GDM1 (cell line): ENCODE results near the gene SYNGAP1.

Experiments
- DNase-seq: peaks from one replicate; lab custom pipeline; 2025; lab: John Stamatoyannopoulos, UW

SYNGAP1 gene

DNA sequence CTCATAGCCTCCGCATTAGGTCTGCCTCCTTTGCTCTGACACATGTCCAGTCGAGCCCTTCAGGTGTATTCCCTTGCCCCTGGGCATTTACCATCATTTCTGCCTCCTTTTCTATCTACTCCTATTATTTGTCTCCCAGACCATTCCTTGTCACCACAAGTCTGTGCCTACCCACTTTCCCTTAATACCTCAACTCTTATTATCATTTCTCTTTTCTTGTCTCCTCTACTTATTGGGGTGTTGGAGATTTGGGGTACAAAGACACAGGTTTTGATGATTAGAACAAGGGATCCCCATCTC, 1.4 kb downstream of the SYNGAP1 start:
- no peak for DNase-seq

DNA sequence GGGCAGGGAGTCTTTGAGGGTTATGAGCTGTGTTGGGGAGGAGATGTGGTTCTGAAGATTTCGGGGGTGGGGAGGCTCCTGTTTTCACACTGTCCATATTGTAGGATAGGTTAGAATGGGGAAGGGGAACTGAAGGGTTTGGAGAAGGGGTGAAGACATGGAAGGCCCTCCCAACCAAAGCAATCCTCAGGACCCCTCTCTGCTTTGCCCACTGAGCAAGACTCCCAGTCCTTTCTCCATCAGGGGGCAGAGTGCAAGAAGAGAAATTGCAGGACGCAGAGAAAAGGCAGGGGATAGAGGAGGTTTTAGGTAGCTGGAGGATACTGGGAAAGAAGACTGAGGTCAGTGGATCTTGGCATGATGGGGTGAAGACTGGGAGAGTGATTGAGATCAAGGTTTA, 3.9 kb downstream of the SYNGAP1 start:
- no peak for DNase-seq

DNA sequence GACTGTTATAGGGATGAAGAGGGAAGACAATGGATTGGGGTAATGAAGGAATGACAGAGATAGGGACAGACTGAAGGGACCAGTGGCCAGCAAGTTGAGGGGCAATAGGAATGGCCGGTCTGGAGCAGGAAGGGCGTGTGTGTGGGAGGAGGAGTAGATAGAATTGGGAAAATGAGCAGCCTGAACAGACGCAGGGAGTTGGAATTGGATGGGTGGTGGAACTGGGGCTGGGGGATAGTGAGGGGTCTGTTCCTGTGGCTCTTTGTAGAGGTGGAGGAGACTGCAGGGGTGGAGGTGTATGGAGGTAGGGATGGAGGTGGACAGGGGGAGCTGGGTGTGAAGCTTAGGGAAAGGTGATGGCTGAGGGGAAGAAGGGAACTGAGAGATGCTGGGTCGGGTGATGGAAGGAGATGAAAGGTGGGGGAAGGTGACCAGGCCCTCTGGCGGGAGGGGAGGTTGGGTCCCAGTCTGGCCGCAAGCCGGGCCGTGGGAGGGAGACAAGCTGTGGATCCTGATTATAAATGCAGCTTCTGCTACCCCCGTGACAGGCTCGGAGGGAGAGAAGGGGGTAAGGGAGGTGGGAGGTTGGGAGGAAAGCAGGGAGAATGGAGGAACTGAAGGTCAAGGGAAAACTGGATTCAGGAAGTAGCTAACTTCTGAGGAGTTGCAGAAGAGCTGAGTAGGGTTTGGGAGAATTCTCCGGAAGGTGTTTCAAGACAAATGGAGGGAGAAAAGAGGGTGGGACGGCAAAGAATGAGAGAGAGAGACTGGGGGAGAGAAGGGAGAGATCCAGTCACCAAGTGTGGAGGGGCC, 5.2 kb downstream of the SYNGAP1 start:
- no peak for DNase-seq

GRCh38 chr6:33425668-33426577, 6.1 kb downstream of the SYNGAP1 start:
- DNase-seq = peak; percentile 76

DNA sequence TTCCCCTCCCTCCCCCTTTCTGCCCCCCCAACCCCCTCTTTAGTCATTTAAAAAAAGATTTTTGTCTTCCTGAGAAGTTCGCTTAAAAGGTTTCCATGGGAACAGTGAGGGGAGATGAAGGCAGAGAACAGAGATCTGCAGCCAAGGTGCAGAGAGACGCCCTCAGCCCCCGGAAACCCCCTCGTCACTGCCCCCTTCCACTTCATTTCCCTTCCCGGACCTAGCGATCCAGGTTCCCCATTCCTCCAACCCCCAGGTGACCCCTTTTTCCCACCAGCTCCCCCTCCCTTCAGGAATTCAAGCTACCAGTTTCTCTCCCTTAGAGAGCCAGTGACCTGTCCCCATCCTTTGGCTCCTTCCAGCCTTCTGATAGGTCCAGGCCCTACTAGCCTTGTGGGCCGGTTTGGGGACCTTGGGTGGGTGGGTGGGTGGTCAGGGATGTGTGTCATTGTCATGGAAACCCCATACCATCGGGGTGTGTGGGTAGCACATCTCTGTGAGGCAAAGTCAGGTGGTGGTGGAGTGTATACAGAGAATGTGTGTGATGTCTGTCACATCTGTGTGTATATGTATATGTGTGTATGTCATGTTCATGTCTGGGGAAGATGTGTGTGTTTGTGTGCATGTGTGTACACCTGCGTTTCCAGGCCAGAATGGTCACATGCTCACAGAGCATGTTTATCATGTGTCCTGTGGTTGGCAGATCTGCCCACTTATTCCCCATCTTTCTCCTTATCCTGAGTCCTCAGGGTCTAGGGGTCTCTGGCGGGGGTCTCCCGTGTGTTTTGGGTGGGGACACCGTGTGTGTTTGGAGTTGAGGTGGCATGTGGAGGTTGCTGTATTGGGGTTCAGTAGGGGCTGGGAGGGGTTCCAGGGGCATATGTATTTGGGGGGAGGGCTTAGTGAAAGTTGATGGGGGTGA, 7.0 kb downstream of the SYNGAP1 start:
- DNase-seq = no peak

- no peak for DNase-seq
Measured at GRCh38 chr6:33427585-33428223, 7.8 kb downstream of the SYNGAP1 start.

DNA sequence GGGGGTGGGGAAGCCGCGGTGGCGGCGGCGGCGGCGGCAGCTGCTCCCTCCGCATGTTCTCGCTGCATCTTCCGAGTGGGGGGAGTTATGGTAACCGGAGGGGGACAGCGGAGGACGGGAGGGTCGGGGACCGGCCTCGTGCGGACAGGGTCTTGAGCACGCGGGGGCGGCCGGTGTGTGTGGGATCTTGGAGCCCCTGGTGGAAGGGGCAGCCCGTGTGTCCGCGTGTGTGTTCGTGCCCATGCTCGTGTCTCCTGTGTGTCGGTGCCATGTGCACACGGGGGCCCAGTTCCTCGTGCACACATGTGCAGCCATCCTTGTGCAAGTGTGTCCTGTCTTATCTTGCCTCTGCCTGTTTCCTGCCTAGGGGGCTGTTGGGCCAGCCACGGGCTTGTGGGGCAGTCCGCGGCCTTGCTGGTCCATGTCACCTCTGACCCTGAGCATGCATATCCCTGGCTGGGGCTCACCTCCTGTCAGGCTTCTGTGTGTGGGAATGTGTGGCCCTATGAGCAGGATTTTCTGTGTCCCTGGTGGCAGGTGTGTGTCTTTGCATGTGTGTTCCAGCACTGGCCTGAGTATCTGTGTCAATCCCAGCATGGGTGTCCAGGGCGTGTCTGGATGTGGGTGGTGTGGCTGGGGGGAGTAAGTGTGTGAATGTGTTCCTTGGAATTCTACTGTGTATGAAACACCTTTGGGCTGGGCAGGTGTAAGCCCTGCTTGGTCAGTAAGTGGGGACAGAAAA, 8.5 kb downstream of the SYNGAP1 start:
- DNase-seq = peak; percentile 29

DNA sequence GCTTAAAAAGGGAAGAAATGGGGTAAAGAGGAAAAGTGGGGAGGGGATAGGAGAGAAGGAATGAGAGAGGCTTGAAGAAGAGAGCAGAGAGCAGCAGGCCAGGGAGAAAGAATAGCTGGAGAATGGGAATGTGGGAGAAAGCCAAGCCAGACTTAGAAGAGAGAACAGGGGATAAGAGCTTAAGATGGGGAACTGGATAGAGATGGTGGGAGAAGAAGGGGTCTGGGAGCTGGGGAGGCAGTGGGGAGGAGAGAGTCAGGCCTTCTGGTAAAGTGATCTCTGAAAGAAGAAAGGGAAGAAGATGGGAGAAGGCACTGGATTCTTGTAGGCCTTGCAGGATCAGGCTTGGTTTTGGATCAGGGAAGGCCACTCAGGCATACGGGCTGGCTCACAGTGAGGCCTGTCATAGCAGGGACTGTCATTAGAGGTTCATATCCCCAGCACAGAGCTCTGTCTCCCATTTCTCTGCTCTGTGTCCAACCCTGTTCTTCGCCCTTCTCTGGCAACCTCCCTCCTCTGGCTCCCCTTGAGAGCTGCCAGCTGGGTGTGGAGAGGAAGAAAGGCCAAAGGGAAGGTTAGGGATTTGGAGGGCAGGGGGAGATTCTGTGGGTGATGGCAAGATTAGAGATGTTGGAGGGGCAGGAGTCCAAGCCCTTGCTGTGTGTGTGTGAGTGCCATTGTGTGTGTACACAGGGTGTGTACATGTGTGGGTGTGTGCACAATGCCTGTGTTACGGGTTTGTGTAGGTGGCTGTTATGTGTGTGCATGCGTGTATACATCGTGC, 9.3 kb downstream of the SYNGAP1 start:
- DNase-seq = no peak

DNA sequence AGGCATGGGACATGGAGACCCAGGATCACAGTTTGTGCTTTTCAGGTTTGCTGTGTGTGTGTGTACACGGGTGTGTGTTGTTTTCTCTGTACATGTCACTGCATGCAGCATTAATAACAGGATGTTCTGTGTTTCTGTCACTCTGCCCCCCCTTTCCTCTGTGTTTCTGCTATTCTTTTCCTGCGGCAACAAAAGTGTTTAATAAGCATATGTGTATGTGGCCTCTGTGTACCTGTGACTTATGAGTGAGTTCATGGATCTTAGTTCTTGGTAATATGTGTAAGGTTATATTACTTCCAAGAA, 9.8 kb downstream of the SYNGAP1 start:
- no peak for DNase-seq

GRCh38 chr6:33430334-33430733, 10.5 kb downstream of the SYNGAP1 start:
- DNase-seq = no peak

- peak; percentile 72 for DNase-seq
Measured at GRCh38 chr6:33430991-33431879, 11.4 kb downstream of the SYNGAP1 start.

DNA sequence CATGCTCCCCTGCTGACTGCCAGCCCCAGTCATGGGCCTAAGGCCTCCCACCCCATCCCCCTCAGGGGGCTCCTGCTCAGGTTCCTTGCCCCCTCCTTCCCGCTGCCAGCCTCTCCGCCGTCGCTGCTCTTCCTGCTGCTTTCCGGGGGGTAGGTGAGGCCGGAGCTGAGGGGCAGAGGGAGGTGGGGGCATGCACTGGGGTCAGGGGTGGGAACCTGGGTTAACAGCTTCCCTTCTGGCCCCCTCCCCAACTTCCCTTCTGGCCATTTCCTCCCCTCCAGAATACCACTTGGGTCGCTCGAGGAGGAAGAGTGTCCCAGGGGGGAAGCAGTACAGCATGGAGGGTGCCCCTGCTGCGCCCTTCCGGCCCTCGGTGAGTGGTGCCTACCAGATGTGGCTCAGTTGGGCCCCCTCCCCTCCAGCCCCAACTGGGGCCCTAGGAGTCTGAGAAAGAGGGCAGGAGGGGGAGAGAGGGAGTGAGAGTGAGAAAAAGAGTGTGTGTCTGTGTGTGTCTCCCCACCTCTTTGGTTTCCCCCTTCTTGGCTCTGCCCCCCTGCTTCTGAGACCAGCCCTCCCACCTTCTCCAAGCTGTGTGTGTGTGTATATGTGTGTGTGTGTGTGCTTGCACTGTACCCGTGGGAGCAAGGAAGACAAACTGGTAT, 12.1 kb downstream of the SYNGAP1 start:
- DNase-seq = peak; percentile 57

DNA sequence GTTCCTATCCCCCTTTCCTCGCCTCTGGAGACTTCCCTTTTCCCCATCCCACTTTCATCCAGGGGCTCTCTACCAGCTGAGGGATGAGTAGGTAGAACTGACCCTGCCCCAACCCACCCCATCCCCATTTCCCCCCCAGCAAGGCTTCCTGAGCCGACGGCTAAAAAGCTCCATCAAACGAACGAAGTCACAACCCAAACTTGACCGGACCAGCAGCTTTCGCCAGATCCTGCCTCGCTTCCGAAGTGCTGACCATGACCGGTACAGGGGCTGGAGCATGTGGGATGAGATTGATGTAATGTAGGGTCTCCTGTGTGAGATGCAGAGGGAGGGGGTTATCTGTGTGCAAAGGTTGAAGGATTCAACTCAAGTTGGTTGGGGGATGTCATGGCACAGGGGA, 12.7 kb downstream of the SYNGAP1 start:
- no peak for DNase-seq

DNA sequence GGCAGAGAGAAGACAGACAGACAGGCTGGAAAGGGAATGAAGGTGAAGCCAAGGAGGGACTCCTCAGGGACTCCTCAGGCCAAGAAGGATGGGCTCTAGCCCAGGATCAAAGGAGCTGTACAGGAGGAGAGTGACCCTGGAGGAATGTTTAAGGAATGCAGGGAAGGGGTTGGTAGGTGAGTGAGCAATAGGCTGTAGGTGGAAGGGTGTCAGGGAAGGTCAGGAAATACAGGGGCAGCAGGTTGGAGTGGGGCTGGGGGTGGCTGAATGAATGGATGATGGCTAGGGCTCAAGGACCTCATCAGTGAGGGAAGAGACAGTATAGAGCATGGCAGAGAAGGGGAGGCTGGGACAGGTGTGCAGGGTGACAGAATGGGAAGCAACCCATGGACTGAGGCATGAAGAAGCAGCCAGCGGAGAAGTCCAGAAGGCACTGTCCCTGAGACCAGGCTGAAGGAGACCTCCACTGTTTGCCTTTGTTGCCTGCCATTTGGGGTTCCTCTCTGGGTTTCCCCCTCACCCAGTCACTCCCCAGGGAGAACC, 13.2 kb downstream of the SYNGAP1 start:
- DNase-seq = no peak

DNA sequence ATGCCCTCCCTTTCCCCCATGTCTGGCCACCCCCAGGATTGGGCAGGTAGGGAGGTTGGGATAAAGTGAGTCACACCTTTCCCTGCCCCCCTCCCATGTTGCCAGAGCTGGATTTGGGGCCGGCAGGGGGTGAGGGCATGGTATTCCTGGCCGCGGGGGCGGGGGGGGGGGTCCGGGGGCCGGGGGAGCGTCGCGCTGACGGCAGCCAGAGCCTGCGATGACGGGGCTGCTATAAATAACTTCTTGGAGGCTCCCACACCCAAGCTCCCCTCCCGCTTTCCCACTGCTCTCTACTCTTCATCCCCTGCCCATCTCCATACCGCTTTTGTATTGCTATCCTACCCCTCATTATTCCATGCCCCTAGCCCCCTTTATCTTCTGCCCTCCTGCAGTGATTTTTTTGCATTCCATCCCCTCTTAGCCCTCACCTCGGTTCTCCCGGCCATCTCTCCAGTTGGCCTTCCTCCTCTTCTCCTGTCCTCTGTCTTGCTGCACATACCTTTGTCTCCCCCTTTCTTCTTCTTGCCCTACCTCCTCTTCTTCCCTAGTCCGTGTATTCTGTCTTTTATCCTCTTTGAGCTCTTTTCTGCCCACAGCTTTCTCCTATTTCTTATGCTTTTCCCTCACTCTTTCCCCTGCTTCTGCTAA, 13.8 kb downstream of the SYNGAP1 start:
- no peak for DNase-seq

GRCh38 chr6:33434961-33435360, 15.1 kb downstream of the SYNGAP1 start:
- no peak for DNase-seq

GRCh38 chr6:33437666-33438065, 17.8 kb downstream of the SYNGAP1 start:
- DNase-seq = no peak

- DNase-seq = no peak
Measured at GRCh38 chr6:33438978-33439594, 19.2 kb downstream of the SYNGAP1 start.
